VCaP (cell line): ENCODE results near the gene ADGRV1.
A peak's percentile ranks its signal among the peaks of the same experiment; 100 is the strongest.

Experiments
- H3K27ac ChIP-seq: fragments of 450-650 bp; 2 replicates; pipeline ENCODE4 v1.5.1; 2017
- TF ChIP-seq, protein P1 (sequence below): fragments of 450-650 bp; conservative IDR thresholded peaks from 2 replicates; pipeline ENCODE4 v1.5.1; 2017; ENCODE audit warnings: mild to moderate bottlenecking, moderate library complexity

The ADGRV1 gene

DNA sequence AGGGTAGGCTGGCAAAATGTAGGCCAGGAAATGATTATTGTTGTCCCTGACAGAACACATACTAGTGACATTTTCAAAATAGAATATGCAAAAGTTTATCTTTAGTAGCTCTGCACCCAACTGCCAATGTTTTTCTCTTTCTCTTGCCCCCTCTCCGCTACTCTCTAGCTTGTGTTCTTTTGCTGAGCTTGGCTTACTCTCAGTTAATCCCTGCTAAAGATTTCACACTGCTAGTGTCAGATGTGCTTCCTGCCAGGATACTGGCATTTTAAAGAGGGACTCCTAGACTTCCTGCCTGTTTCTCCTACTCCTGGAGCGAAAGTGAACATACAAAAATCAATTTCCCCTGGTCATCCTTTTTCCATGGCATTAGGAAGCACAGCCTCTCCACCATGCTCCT, 564.1 kb downstream of the ADGRV1 start:
- no peak overlapping the region for H3K27ac ChIP-seq
- TF ChIP-seq, protein P1, sequence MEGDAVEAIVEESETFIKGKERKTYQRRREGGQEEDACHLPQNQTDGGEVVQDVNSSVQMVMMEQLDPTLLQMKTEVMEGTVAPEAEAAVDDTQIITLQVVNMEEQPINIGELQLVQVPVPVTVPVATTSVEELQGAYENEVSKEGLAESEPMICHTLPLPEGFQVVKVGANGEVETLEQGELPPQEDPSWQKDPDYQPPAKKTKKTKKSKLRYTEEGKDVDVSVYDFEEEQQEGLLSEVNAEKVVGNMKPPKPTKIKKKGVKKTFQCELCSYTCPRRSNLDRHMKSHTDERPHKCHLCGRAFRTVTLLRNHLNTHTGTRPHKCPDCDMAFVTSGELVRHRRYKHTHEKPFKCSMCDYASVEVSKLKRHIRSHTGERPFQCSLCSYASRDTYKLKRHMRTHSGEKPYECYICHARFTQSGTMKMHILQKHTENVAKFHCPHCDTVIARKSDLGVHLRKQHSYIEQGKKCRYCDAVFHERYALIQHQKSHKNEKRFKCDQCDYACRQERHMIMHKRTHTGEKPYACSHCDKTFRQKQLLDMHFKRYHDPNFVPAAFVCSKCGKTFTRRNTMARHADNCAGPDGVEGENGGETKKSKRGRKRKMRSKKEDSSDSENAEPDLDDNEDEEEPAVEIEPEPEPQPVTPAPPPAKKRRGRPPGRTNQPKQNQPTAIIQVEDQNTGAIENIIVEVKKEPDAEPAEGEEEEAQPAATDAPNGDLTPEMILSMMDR: no peak

DNA sequence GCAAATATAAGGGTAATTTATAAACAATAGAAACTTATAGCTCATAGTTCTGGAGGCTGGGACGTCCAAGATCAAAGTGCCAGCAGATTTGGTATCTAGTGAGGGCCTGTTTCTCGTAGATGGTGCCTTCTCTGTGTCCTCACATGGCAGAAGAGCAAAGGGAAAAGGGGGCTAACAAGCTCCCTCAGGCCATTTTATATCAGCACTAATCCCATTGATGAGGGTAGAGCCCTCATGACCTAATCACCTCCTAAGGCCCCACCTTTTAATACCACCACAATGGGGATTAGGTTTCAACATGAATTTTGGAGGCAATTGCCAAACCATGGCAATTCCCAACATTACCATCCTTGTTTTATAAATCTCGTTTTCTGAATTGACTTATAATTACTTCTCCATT, 564.7 kb downstream of the ADGRV1 start:
- H3K27ac ChIP-seq: no peak overlapping the region
- TF ChIP-seq, protein P1: no peak

DNA sequence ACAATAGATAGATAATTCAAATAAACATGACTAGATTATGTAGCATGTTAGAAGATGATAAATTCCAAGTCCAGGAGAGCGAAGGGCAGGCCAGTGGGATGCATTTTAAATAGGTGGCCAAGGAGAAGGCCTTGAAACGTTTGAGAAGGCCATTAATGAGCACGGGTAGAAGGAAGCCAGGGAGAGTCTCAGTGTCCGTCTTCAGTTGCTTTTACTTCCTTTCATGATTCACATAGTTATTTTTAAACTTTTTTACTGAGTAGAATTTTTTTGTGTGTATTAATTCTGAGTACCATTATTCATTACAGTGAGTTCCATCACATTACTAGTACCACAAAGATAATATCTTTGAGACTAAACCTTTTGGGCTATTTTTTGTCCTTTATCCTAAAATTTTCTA, 565.3 kb downstream of the ADGRV1 start:
- H3K27ac ChIP-seq: no peak overlapping the region
- TF ChIP-seq, protein P1: no peak

DNA sequence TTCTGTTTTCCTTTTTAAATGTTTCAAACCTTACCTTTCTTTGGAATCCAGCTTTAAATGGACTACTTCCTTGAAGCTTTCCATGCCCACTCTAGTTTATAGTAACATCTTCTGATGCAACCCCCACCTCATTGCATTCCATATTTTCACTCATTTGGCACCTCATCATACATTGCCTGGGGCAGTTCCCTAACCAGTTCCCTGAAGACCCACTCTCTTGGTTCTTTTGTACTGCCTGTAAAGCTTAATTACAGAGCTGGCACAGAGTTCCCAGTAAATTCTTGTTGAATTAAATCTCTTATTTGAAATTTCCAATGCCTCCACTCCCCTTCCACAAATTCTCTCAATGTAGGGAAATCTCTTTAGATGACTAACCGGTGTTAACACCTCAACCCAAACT, 567.3 kb downstream of the ADGRV1 start:
- peak overlapping the region; percentile 87 for H3K27ac ChIP-seq
- TF ChIP-seq, protein P1: no peak

DNA sequence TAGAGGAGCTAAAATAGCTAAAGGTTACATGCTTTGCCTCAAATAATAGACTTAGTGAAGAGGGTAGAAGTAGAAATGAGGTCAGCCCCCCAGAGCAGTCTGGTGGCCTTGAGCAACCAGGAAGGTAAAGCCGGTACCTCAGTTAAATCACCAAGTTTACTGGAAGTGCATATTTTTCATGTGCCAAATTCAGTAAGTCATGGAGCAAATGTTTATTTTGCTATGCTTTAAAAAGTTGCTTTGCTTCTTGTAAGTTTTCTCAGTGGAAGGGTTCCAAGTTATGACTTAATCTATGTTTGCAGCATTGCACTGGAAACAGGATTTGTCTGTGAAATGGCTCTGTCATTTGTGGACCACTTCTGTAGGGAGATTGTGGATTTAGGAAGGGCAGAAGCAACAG, 567.9 kb downstream of the ADGRV1 start:
- TF ChIP-seq, protein P1: no peak
- peak overlapping the region; percentile 87 for H3K27ac ChIP-seq

DNA sequence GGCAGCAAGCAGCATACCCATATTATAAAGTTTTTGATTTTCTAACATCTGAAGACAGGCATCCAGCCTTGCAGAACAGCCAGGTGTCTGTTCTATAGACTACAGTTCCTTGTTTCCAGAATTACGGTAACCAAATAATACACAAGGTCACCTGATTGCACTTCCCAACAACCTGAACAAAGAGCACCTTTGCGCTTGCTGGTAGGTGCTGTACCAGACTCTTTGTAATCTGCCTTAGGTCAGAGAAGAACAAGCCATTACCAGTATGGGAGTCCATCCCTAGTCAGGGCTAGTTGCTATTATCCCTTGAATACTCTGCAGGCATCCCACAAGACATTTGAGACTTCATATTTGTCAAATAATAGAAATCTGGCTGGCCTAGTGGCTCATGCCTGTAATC, 568.3 kb downstream of the ADGRV1 start:
- TF ChIP-seq, protein P1: no peak
- peak overlapping the region; percentile 87 for H3K27ac ChIP-seq

DNA sequence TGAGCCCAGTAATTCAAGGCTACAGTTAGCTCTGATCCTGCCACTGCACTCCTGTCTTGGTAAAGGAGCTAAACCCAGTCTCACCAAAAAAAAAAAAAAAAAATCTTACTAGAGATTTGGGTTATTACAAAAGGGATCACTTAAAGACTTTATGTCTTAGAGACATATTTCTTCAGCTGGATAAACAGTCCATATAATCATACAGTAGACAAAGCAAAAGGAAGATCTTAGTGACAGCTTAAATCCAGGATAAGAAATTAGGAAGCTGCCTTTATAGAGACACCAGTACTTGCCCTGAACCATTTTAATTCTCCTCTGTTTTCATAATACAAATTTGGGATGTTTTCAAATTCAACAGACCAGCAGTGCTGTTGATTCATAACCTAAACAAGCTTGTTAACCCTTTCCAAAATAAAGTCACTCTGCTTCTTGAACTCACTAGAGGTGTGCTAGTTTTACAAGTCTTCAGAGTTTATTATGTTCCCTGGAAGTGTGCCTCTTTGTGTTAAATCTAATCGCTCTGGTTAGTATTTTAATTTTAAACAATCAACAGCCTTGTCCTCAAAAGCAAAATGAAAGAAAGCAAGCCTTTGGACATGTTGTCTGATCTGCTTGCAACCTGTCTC, 569.0 kb downstream of the ADGRV1 start:
- peak overlapping the region; percentile 87 for H3K27ac ChIP-seq
- TF ChIP-seq, protein P1: no peak
